HG02840 (cell line): ENCODE data around the gene DIP2C.
"Not testable (repeated sequence)": the region's sequence is repeated elsewhere in the genome, so short reads cannot be mapped to it uniquely, and the experiment has no call there.

Experiments used
- ATAC-seq: cut with Tn5 transposase; IDR thresholded peaks from one replicate; pipeline ENCODE4 v1.9.1; 2021; ENCODE audit warnings: mild to moderate bottlenecking, moderate library complexity, moderate number of reproducible peaks; ENCODE audit not compliant: unreplicated experiment, low FRiP score

DIP2C gene

GRCh38 chr10:632155-632806 lies 57.2 kb downstream of the DIP2C start:
- not testable (repeated sequence) for ATAC-seq

DNA sequence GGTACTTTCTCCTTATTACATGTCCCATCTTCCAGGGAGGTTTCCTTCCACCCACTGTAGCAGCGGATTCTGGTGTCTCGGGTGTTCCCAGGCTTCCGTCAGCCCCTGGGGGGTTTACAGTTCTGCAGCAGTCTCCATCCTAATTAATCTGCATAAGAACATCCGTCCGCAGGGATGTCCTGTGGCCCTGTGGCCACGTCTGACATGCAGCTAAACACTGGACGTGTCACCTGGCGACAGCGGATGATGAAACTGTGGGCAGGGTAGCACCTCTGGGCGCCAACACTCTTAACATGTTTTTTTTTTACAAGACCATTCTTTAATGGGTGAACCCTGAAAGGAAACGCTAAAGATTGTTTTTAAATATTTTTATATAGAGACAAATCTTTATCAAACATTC lies 58.2 kb downstream of the DIP2C start:
- ATAC-seq: no peak

GRCh38 chr10:630581-631073 lies 58.8 kb downstream of the DIP2C start:
- ATAC-seq: no peak

GRCh38 chr10:629186-629998 lies 60.1 kb downstream of the DIP2C start:
- no peak for ATAC-seq

GRCh38 chr10:628386-629045 lies 61.0 kb downstream of the DIP2C start:
- ATAC-seq: no peak

DNA sequence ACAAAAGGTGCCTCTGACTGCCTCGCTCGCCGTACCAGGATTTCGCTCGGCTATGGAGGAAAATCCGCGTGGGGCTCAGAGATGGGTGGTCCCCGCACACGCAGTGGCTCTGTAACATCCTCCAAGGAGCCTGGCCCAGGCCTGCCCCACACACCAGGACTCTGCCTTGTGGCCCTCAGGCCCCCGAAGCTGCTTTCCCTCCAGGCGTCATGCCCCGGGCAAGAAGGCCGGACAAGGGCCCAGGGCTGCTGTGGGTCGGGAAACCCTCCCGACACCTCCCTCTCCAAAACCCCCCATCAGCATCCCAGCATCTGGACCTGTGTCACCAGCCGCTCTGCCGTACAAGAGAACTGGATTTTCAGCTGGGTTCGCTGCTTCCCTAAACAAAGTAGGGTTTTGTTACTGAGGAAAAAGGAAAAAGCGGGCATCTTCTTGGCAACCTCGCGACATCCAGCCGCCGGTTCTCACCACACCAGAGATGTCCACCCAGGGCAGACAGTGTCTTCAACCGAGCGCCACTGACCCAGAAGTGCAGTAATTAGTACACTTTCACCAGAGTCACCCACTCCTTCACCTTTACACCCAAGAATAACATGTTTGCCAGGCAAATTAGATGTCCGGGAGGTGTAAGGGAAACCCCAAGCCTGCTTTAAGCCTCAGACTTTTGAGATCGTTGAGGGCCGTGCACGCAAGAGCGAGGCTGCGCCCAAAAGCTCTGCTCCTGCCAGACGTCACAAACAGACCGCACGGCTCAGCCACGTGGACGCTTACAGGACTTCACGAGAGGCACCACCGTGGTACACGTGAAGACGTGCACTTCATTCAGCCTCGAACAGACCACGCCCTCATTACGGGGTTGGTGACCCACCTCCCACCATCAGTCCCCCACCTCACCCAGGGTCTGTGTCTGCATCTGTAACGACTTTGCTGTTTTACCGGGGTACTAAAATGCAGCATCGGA lies 62.2 kb downstream of the DIP2C start:
- ATAC-seq: no peak

- no peak for ATAC-seq
Observed at GRCh38 chr10:625751-626711, 63.4 kb downstream of the DIP2C start.

GRCh38 chr10:625333-625696 lies 64.2 kb downstream of the DIP2C start:
- ATAC-seq: no peak

DNA sequence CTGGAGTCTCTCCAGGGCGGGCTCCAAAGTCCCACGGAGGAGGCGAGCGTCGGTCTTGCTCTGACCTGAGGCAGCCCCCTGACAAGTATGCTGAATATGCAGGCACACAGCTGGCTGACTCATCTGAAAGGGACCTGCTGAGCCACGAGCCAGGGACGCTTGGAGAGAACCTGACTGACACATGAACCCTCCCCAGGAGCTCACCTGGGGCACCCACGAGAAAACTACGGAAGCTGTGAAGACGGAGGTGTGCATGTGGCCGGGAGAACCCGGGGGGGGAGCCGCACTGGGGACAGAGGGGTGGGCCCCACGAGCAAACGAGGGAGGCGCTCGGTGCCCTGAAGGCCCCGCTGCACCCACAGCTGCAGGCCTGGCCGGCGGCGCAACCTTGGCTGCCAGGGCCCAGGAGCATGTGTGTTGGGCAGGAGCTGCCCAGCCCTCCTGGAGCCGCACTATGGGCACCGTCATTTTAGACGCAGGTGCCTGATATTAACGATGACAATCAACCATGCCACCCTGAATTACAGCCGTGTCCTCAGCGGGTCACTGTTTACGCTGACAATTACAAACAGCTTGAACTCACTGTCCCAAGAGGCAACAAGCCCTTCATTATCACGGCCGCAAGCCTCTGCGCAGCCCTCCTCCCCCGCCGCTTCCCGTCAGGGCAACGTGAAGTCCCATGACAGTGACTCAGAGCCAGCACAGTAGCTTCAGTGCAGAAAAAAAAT lies 64.7 kb downstream of the DIP2C start:
- no peak for ATAC-seq

DNA sequence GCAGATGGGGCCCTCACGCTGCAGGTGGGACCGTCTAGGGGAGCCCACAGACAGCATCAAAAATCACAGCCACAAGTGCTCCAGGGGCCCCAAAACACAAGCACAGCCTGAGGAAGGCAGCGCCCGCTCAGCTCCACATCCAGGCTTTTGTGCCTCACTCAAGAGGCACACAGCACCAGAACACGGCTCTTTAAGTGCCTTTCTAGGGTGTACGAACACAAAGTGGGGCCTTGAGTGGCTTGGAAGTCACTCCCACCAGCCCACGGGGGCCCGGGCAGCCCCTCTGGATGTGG lies 65.2 kb downstream of the DIP2C start:
- ATAC-seq: no peak

GRCh38 chr10:623477-624311 lies 65.8 kb downstream of the DIP2C start:
- ATAC-seq: no peak

- no peak for ATAC-seq
Observed at GRCh38 chr10:623014-623413, 66.5 kb downstream of the DIP2C start.

- no peak for ATAC-seq
Observed at GRCh38 chr10:621981-622740, 67.3 kb downstream of the DIP2C start.

DNA sequence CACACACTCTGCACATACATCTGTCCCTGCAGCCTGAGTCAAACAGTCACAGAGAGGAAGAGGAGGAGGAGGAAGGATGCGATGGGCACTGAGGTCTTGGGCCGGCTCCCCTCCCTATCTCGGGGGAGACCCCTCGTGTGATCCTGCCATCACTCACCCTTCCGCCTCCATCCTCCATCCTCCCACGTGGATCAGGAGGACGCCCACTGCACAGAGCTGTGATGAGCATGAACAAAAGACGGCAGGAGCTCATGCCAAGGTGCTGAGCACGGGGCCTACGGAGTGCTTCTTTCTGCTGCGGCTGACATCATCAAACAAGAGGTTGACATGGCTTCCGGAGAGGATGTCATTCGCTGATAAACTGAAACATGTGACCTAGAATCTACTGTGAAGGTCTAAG lies 68.0 kb downstream of the DIP2C start:
- no peak for ATAC-seq

DNA sequence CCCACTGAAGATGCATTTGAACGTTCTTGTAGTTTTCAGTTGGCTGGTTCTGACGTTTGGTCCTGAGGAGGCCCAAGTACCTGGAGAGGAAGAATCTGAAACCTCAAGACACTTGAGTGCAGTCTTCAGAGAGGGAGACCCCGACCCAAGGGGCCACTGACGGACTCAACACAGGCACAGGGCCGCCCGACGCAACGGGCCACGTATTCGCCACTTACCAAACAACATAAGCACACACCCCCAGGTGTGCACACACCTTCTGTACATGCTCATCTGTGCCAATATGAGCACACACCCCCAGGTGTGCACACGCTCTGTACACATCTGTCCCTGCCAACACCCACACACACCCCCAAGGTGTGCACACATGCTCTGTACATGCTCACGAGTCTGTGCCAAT lies 68.5 kb downstream of the DIP2C start:
- ATAC-seq: no peak

GRCh38 chr10:620417-620816 lies 69.1 kb downstream of the DIP2C start:
- ATAC-seq: no peak

GRCh38 chr10:619710-620109 lies 69.8 kb downstream of the DIP2C start:
- no peak for ATAC-seq
